Measurements from ENCODE around the gene WDR44.

Gene WDR44

DNA sequence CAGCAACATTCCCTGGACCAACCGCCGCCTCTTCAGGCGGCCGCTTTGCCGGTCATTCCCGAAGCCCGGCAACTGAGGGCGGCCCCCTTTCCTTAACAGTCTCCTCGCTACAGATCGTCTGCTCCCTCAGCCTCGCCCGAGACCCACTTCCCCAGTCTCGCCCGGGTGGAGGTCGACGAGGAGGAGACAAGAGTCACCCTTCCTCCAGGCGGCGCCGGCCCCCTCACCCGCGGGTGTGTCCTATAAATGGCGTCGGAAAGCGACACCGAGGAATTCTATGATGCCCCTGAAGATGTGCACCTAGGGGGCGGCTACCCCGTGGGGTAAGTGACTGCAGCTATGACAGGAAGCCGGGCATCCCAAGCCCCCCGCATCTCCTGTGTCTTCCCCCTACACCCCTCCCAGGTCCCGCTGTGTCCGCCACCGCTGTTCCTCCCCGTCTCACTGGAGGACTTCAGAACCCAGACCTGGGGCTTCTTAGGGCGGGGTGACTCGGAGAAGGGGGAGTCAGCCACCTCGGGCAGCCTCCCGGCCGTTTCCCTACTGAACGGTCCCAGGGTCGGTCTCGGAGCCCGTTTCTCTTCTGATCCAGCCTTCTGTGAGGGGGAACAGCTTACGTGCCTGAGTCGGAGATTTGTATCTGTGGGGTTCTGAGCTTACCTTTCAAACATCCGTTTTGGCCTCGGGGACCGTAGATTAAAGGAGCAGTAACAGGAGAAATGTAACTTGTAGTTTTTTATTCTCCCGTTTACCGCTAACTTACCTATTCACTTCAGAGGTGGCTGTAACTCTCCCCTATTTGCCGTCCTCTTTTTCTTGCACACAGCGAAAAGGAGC is 570 bp downstream of the WDR44 start:
- H2AFZ ChIP-seq (ENCODE audit: low read length, unreplicated experiment): peak overlapping the region; percentile 73

GRCh38 chrX:118347131-118347530 is 1.2 kb downstream of the WDR44 start:
- Histone ChIP-seq H3K27me3 (ENCODE audit: insufficient read depth, low read length) (no peaks in the 10 kb centered on the region), H3K27ac (ENCODE audit: low read depth, low read length) (peak overlapping the region; percentile 84), H3K4me1 (ENCODE audit: control insufficient read depth, insufficient read depth, low read length, unreplicated experiment) (peaks cover 22% of the 10 kb centered on the region), H3K36me3 (ENCODE audit: insufficient read depth, low read length) (no peaks in the 10 kb centered on the region), H2AFZ (ENCODE audit: low read length, unreplicated experiment) (peak overlapping the region; percentile 21), H3K79me2 (ENCODE audit: control insufficient read depth, insufficient read depth, low read length, unreplicated experiment) (peaks cover 53% of the 10 kb centered on the region), H3K4me3 (ENCODE audit: low read depth, low read length) (peak overlapping the region; percentile 87)

More for the DNA sequence above, 570 bp downstream of the WDR44 start:
- H3K27ac ChIP-seq (ENCODE audit: low read depth, low read length): peak overlapping the region; percentile 84
- peak overlapping the region; percentile 87 for H3K4me3 ChIP-seq (ENCODE audit: low read depth, low read length)
- H3K4me1 ChIP-seq (ENCODE audit: control insufficient read depth, insufficient read depth, low read length, unreplicated experiment): peaks cover 22% of the 10 kb centered on the region
- no peaks in the 10 kb centered on the region for H3K36me3 ChIP-seq (ENCODE audit: insufficient read depth, low read length)
- peaks cover 49% of the 10 kb centered on the region for H3K79me2 ChIP-seq (ENCODE audit: control insufficient read depth, insufficient read depth, low read length, unreplicated experiment)
- no peaks in the 10 kb centered on the region for H3K27me3 ChIP-seq (ENCODE audit: insufficient read depth, low read length)

DNA sequence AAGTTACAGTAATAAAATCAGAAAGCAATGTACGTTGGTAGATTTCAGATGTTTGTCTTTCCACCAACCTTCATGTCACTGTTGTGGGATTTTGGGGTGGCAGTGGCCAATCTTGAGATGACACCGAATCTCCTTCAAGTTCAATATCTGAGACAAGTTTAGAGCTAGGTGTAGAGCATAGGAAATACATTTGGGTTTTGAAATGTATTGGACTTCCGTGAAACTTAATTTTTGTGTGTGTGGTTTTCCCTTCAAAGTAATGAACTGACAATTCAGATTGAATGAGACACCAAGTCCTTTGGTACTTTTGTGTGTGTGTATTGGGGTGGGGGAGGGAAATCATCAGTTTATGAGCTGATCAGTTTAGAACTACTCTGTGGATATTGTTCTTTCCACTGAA is 1.8 kb downstream of the WDR44 start:
- Histone ChIP-seq H3K27me3 (ENCODE audit: insufficient read depth, low read length) (no peaks in the 10 kb centered on the region), H3K4me1 (ENCODE audit: control insufficient read depth, insufficient read depth, low read length, unreplicated experiment) (peaks cover 24% of the 10 kb centered on the region), H3K36me3 (ENCODE audit: insufficient read depth, low read length) (no peaks in the 10 kb centered on the region), H3K27ac (ENCODE audit: low read depth, low read length) (peak overlapping the region; percentile 84), H3K79me2 (ENCODE audit: control insufficient read depth, insufficient read depth, low read length, unreplicated experiment) (peaks cover 58% of the 10 kb centered on the region), H2AFZ (ENCODE audit: low read length, unreplicated experiment) (no peak overlapping the region), H3K4me3 (ENCODE audit: low read depth, low read length) (peak overlapping the region; percentile 87)

- Histone ChIP-seq H3K79me2 (ENCODE audit: control insufficient read depth, insufficient read depth, low read length, unreplicated experiment) (peaks cover 63% of the 10 kb centered on the region), H2AFZ (ENCODE audit: low read length, unreplicated experiment) (no peak overlapping the region), H3K27me3 (ENCODE audit: insufficient read depth, low read length) (no peaks in the 10 kb centered on the region), H3K27ac (ENCODE audit: low read depth, low read length) (peak overlapping the region; percentile 84), H3K4me1 (ENCODE audit: control insufficient read depth, insufficient read depth, low read length, unreplicated experiment) (peaks cover 30% of the 10 kb centered on the region), H3K4me3 (ENCODE audit: low read depth, low read length) (peak overlapping the region; percentile 87), H3K36me3 (ENCODE audit: insufficient read depth, low read length) (no peaks in the 10 kb centered on the region)
These were observed 2.4 kb downstream of the WDR44 start for GRCh38 chrX:118348186-118348810.

DNA sequence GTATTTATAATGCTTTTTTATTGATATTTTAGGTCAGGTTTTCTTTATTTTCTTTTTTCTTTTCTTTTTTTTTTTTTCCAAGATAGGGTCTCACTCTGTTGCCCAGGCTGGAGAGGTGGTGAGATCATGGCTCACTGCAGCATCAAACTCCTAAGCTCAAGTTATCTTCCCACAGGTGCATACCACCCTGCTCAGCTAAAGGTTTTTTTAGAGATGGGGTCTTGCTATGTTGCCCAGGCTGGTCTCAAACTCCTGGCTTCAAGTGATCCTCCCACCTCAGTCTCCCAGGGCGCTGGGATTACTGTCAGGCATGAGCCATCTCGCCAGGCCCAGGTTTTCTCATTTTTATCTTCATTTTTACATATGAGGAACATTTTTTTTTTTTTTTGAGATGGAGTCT is 3.3 kb downstream of the WDR44 start:
- H2AFZ ChIP-seq (ENCODE audit: low read length, unreplicated experiment): no peak overlapping the region
- no peaks in the 10 kb centered on the region for H3K36me3 ChIP-seq (ENCODE audit: insufficient read depth, low read length)
- peaks cover 30% of the 10 kb centered on the region for H3K4me1 ChIP-seq (ENCODE audit: control insufficient read depth, insufficient read depth, low read length, unreplicated experiment)
- no peak overlapping the region for H3K4me3 ChIP-seq (ENCODE audit: low read depth, low read length)
- H3K27me3 ChIP-seq (ENCODE audit: insufficient read depth, low read length): no peaks in the 10 kb centered on the region
- H3K79me2 ChIP-seq (ENCODE audit: control insufficient read depth, insufficient read depth, low read length, unreplicated experiment): peaks cover 66% of the 10 kb centered on the region
- no peak overlapping the region for H3K27ac ChIP-seq (ENCODE audit: low read depth, low read length)

GRCh38 chrX:118350221-118350620 is 4.3 kb downstream of the WDR44 start:
- Histone ChIP-seq H3K4me1 (ENCODE audit: control insufficient read depth, insufficient read depth, low read length, unreplicated experiment) (peaks cover 38% of the 10 kb centered on the region), H3K27ac (ENCODE audit: low read depth, low read length) (peak overlapping the region; percentile 63), H3K4me3 (ENCODE audit: low read depth, low read length) (peak overlapping the region; percentile 66), H3K79me2 (ENCODE audit: control insufficient read depth, insufficient read depth, low read length, unreplicated experiment) (peaks cover 74% of the 10 kb centered on the region), H2AFZ (ENCODE audit: low read length, unreplicated experiment) (peak overlapping the region; percentile 25), H3K27me3 (ENCODE audit: insufficient read depth, low read length) (no peaks in the 10 kb centered on the region), H3K36me3 (ENCODE audit: insufficient read depth, low read length) (no peaks in the 10 kb centered on the region)

DNA sequence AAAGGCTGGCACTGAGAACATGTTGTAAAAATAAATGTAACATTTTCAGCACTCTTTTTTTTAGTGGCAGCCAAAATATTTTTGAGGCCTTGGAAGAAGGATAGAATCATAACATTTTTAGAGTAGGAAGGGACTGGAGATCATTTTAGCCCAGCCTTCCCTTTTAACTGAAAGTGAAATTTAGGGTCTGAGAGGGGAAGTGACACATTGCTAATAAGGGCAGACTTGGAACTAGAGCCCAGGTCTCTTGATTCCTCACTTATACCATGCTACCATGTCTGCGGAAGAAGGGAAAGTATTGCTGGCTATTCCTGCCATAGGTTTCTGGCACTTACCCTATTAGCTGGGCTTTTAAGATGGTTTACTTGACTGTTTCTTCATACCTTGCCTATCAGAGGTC is 4.8 kb downstream of the WDR44 start:
- Histone ChIP-seq H3K27me3 (ENCODE audit: insufficient read depth, low read length) (no peaks in the 10 kb centered on the region), H3K4me3 (ENCODE audit: low read depth, low read length) (peak overlapping the region; percentile 66), H2AFZ (ENCODE audit: low read length, unreplicated experiment) (no peak overlapping the region), H3K36me3 (ENCODE audit: insufficient read depth, low read length) (no peaks in the 10 kb centered on the region), H3K79me2 (ENCODE audit: control insufficient read depth, insufficient read depth, low read length, unreplicated experiment) (peaks cover 78% of the 10 kb centered on the region), H3K27ac (ENCODE audit: low read depth, low read length) (peak overlapping the region; percentile 63), H3K4me1 (ENCODE audit: control insufficient read depth, insufficient read depth, low read length, unreplicated experiment) (peaks cover 42% of the 10 kb centered on the region)

- Histone ChIP-seq H3K4me1 (ENCODE audit: control insufficient read depth, insufficient read depth, low read length, unreplicated experiment) (peaks cover 50% of the 10 kb centered on the region), H3K27me3 (ENCODE audit: insufficient read depth, low read length) (no peaks in the 10 kb centered on the region), H3K4me3 (ENCODE audit: low read depth, low read length) (no peak overlapping the region), H3K27ac (ENCODE audit: low read depth, low read length) (peak overlapping the region; percentile 41; the same call in 1 of the 2 replicates), H3K79me2 (ENCODE audit: control insufficient read depth, insufficient read depth, low read length, unreplicated experiment) (peaks cover 80% of the 10 kb centered on the region), H2AFZ (ENCODE audit: low read length, unreplicated experiment) (no peak overlapping the region), H3K36me3 (ENCODE audit: insufficient read depth, low read length) (no peaks in the 10 kb centered on the region)
These were observed 6.7 kb downstream of the WDR44 start for GRCh38 chrX:118352566-118352965.

- H3K27ac ChIP-seq (ENCODE audit: low read depth, low read length): peak overlapping the region; percentile 41
- H2AFZ ChIP-seq (ENCODE audit: low read length, unreplicated experiment): no peak overlapping the region
- no peaks in the 10 kb centered on the region for H3K27me3 ChIP-seq (ENCODE audit: insufficient read depth, low read length)
- peaks cover 46% of the 10 kb centered on the region for H3K4me1 ChIP-seq (ENCODE audit: control insufficient read depth, insufficient read depth, low read length, unreplicated experiment)
- peaks cover 75% of the 10 kb centered on the region for H3K79me2 ChIP-seq (ENCODE audit: control insufficient read depth, insufficient read depth, low read length, unreplicated experiment)
- H3K4me3 ChIP-seq (ENCODE audit: low read depth, low read length): no peak overlapping the region
- H3K36me3 ChIP-seq (ENCODE audit: insufficient read depth, low read length): no peaks in the 10 kb centered on the region
These were observed 7.4 kb downstream of the WDR44 start for GRCh38 chrX:118353081-118353850.

DNA sequence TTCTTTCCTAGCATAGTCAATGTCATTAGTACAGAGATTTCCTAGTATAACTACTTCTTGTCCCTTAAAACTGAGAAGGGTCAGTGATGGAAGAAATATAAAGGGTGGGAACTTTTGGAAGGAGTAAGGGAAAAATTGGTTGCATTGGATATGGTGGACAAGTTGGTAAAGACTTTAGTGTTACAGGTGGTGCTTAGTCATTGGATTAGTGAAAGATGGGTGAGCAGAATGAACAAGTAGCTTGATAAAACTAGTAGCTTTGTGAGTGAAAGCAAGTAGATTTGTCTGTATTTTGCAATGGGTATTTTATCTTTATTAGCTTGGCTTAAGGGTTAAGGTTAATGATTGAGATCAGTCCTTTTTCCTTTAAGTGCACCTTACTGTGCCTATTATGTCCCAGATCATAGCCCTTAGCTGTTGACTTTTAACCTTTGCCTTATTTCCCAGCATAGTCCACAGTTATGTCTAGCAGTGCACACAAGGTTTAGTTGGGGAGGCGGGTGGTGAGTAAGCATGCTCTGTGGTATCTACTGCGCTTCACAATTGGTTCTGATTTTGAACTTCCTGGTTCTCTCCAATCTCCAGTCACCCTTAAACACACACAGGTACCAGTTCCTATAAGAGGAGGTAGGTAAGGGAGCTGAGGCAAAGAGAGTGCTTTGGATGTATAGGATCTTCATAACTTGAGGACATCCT is 9.5 kb downstream of the WDR44 start:
- Histone ChIP-seq H3K27ac (ENCODE audit: low read depth, low read length) (peak overlapping the region; percentile 55; the same call in 1 of the 2 replicates), H3K79me2 (ENCODE audit: control insufficient read depth, insufficient read depth, low read length, unreplicated experiment) (peaks cover 72% of the 10 kb centered on the region), H3K27me3 (ENCODE audit: insufficient read depth, low read length) (no peaks in the 10 kb centered on the region), H3K4me1 (ENCODE audit: control insufficient read depth, insufficient read depth, low read length, unreplicated experiment) (peaks cover 45% of the 10 kb centered on the region), H2AFZ (ENCODE audit: low read length, unreplicated experiment) (no peak overlapping the region), H3K36me3 (ENCODE audit: insufficient read depth, low read length) (no peaks in the 10 kb centered on the region), H3K4me3 (ENCODE audit: low read depth, low read length) (no peak overlapping the region)

Measured in ACC112 (cell line).